ENCODE results near the gene LGALS16. TPM values are rescaled to one million over a fixed set of nuclear protein-coding genes. Genes with fewer than 3 reads are reported as not detected.
"Not testable (repeated sequence)": the region's sequence is repeated elsewhere in the genome, so short reads cannot be mapped to it uniquely, and the experiment has no call there.

Gene LGALS16
- total RNA-seq, 1 experiment from 2014 or later, result not detected

DNA sequence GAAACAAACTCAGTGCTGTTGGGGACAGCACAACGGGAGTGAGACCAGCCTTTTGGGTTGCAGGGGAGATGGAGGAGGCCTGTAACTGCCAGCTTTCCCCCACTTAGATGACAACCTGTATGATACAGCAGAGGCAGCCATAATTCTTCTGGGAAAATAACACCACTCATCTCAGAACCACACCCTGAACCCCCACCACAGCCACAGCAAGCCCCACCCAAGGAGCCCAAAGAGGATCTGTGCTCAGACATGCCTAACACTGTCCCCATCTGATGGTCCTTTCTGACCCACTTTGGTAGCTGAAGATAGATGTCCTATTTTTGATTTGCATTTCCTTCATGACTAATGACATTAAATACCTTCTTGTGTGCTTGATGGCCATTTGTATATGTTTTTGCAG lies 38.0 kb upstream of the LGALS16 start:
- Mint-ChIP-seq H3K4me1 (ENCODE audit: insufficient read depth, unreplicated experiment) (no peaks in the 10 kb centered on the region), H3K27ac (ENCODE audit: low read depth, unreplicated experiment) (no peak overlapping the region), H3K36me3 (ENCODE audit: insufficient read depth, unreplicated experiment) (no peaks in the 10 kb centered on the region), H3K4me3 (ENCODE audit: unreplicated experiment) (no peak overlapping the region), H3K9me3 (ENCODE audit: unreplicated experiment) (peaks cover 7% of the 10 kb centered on the region), H3K27me3 (ENCODE audit: insufficient read depth, unreplicated experiment) (peaks cover 48% of the 10 kb centered on the region)
- DNase-seq (ENCODE audit: unreplicated experiment), result no peak
- intact Hi-C loops (cut with micrococcal nuclease), result no loop called here
- no TSS peak for BruUV-seq (replicated peaks)
- POLR2A ChIA-PET, result no interaction called here
- TF ChIP-seq, protein P1, sequence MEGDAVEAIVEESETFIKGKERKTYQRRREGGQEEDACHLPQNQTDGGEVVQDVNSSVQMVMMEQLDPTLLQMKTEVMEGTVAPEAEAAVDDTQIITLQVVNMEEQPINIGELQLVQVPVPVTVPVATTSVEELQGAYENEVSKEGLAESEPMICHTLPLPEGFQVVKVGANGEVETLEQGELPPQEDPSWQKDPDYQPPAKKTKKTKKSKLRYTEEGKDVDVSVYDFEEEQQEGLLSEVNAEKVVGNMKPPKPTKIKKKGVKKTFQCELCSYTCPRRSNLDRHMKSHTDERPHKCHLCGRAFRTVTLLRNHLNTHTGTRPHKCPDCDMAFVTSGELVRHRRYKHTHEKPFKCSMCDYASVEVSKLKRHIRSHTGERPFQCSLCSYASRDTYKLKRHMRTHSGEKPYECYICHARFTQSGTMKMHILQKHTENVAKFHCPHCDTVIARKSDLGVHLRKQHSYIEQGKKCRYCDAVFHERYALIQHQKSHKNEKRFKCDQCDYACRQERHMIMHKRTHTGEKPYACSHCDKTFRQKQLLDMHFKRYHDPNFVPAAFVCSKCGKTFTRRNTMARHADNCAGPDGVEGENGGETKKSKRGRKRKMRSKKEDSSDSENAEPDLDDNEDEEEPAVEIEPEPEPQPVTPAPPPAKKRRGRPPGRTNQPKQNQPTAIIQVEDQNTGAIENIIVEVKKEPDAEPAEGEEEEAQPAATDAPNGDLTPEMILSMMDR (IDR thresholded peaks at IDR 0.05; ENCODE audit: unreplicated experiment), result no peak
- CTCF ChIA-PET, result no interaction called here

DNA sequence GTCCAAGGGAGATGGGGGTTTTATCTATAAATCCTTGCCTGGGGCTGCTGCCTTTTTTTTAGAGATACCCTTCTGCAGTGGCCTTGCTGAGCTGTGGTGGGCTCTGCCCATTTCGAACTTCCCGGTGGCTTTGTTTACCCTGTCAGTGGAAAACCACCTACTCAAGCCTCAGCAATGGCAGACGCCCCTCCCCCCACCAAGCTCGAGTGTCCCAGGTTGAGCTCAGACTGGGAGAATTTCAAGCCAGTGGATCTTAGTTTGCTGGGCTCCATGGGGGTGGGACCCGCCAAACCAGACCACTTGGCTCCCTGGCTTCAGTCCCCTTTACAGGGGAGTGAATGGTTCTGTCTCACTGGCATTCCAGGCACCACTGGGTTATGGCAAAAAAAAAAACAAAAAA lies 31.8 kb upstream of the LGALS16 start:
- peaks cover 79% of the 10 kb centered on the region for H3K27me3 Mint-ChIP-seq (ENCODE audit: insufficient read depth, unreplicated experiment)
- ChIA-PET CTCF (interaction anchor here (0.6 to 1.2 kb wide), 3 partner anchors 49 to 131 kb away, joined by 3 to 4 read pairs (median 3); no protein-coding TSS in a partner anchor), POLR2A (interaction anchor here (0.6 kb wide), 1 partner anchor 34 kb away, joined by 4 read pairs; no protein-coding TSS in a partner anchor)
- H3K4me1 Mint-ChIP-seq (ENCODE audit: insufficient read depth, unreplicated experiment), result no peaks in the 10 kb centered on the region
- no peak for DNase-seq (ENCODE audit: unreplicated experiment)
- H3K4me3 Mint-ChIP-seq (ENCODE audit: unreplicated experiment), result no peak overlapping the region
- H3K9me3 Mint-ChIP-seq (ENCODE audit: unreplicated experiment), result no peaks in the 10 kb centered on the region
- BruUV-seq (replicated peaks), result no TSS peak
- intact Hi-C loops (cut with micrococcal nuclease), result no loop called here
- H3K36me3 Mint-ChIP-seq (ENCODE audit: insufficient read depth, unreplicated experiment), result no peaks in the 10 kb centered on the region
- H3K27ac Mint-ChIP-seq (ENCODE audit: low read depth, unreplicated experiment), result no peak overlapping the region
- TF ChIP-seq, protein P1 (IDR thresholded peaks at IDR 0.05; ENCODE audit: unreplicated experiment), result no peak

DNA sequence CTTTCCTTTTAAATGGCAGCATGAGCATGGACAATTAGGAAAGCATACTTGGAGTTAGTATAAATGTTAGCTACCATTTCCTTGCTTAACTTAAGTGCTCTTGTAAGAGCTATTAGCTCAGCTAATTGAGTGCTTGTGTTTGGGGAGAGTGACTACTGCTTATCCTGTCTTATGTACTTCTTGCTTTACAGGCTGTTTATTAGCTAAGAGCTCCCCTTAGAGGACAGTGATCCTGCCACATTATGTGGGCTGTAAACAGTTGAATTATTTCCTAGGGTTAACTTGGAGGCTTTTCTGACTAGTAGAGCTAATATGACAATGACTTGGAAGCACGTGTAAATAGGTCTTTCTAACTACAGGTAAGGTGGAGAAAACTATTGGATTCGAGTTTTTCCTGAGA lies 28.1 kb upstream of the LGALS16 start:
- POLR2A ChIA-PET; H3K27ac Mint-ChIP-seq (ENCODE audit: low read depth, unreplicated experiment); BruUV-seq (replicated peaks); H3K9me3 Mint-ChIP-seq (ENCODE audit: unreplicated experiment); H3K4me3 Mint-ChIP-seq (ENCODE audit: unreplicated experiment); intact Hi-C loops (cut with micrococcal nuclease); H3K4me1 Mint-ChIP-seq (ENCODE audit: insufficient read depth, unreplicated experiment); H3K36me3 Mint-ChIP-seq (ENCODE audit: insufficient read depth, unreplicated experiment): not testable (repeated sequence)
- CTCF ChIA-PET, result interaction anchor here (0.6 to 0.7 kb wide), 2 partner anchors 79 to 95 kb away, joined by 3 to 4 read pairs; partner anchors contain the start of gene EID2B
- DNase-seq (ENCODE audit: unreplicated experiment), result peak; percentile 15
- peaks cover 43% of the 10 kb centered on the region for H3K27me3 Mint-ChIP-seq (ENCODE audit: insufficient read depth, unreplicated experiment)

DNA sequence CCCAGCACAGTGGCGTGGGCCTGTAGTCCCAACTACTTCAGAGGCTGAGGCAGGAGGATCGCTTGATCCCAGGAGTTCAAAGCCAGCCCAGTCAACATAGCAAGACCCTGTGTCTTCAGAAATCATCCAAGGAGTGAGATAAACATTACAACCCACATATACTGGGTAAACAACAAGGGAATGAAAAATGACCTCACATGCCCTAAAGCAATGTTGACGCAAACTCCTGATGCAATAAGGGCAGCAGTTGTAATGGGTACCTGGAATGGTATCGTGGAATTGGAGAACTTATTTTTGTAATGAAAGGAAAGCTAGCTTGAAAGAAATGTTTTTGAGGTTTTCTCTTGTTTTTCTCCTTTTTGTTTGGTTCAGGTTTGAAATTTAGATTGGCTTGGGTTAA lies 24.5 kb upstream of the LGALS16 start:
- ChIA-PET CTCF (no interaction called here), POLR2A (no interaction called here)
- H3K36me3 Mint-ChIP-seq (ENCODE audit: insufficient read depth, unreplicated experiment), result no peaks in the 10 kb centered on the region
- no peaks in the 10 kb centered on the region for H3K4me1 Mint-ChIP-seq (ENCODE audit: insufficient read depth, unreplicated experiment)
- no peak overlapping the region for H3K4me3 Mint-ChIP-seq (ENCODE audit: unreplicated experiment)
- BruUV-seq (replicated peaks), result no TSS peak
- TF ChIP-seq, protein P1 (IDR thresholded peaks at IDR 0.05; ENCODE audit: unreplicated experiment), result no peak
- peaks cover 37% of the 10 kb centered on the region for H3K27me3 Mint-ChIP-seq (ENCODE audit: insufficient read depth, unreplicated experiment)
- peak; percentile 23 for DNase-seq (ENCODE audit: unreplicated experiment)
- H3K9me3 Mint-ChIP-seq (ENCODE audit: unreplicated experiment), result no peaks in the 10 kb centered on the region
- no peak overlapping the region for H3K27ac Mint-ChIP-seq (ENCODE audit: low read depth, unreplicated experiment)
- intact Hi-C loops (cut with micrococcal nuclease), result no loop called here

DNA sequence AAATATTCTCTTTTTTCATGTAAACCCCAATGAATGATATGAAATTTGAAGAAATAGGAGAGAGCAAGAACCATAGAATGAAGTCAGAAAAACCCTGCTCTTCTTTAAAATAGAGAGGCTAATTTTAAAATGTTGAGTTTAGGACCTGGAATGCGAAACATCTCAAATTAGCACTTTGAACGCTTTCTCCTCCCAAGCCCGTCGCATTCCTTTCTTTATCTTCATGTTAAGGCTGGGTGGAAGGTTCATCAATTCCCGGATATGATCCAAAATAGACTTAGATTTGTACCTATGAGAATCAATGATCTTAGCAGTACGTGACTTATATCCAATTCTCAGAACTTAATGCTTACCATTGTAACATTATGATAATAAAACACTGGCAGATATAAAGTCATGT lies 24.1 kb upstream of the LGALS16 start:
- Mint-ChIP-seq H3K27me3 (ENCODE audit: insufficient read depth, unreplicated experiment) (peaks cover 37% of the 10 kb centered on the region), H3K27ac (ENCODE audit: low read depth, unreplicated experiment) (no peak overlapping the region), H3K36me3 (ENCODE audit: insufficient read depth, unreplicated experiment) (no peaks in the 10 kb centered on the region), H3K4me3 (ENCODE audit: unreplicated experiment) (no peak overlapping the region), H3K9me3 (ENCODE audit: unreplicated experiment) (no peaks in the 10 kb centered on the region), H3K4me1 (ENCODE audit: insufficient read depth, unreplicated experiment) (no peaks in the 10 kb centered on the region)
- TF ChIP-seq, protein P1 (IDR thresholded peaks at IDR 0.05; ENCODE audit: unreplicated experiment), result no peak
- no TSS peak for BruUV-seq (replicated peaks)
- CTCF ChIA-PET, result no interaction called here
- no peak for DNase-seq (ENCODE audit: unreplicated experiment)
- POLR2A ChIA-PET, result no interaction called here
- intact Hi-C loops (cut with micrococcal nuclease), result no loop called here
